Neural cell (in vitro differentiated cells): ENCODE measurements around the gene SIRT4. TPM values are rescaled to one million over a fixed set of nuclear protein-coding genes. Genes with fewer than 3 reads are reported as not detected.

Experiments used
- H2AFZ ChIP-seq: fragments of 200-600, 300-800 bp; sonication (generic), shearing (Covaris generic); 2 replicates; pipeline ENCODE4 v1.6.0; 2014; ENCODE audit warnings: low read depth, mild to moderate bottlenecking, antibody characterized with exemption, low read length, moderate library complexity
- H3F3A ChIP-seq: fragments of 200-600 bp; shearing (Covaris generic); 2 replicates; pipeline ENCODE4 v1.6.1; 2016; ENCODE audit warnings: mild to moderate bottlenecking, moderate library complexity, mixed read lengths, antibody characterized with exemption, low read length; ENCODE audit not compliant: insufficient read depth, poor library complexity, severe bottlenecking
- H3K27ac ChIP-seq: fragments of 200-600, 300-800 bp; sonication (generic), shearing (Covaris generic); 2 replicates; pipeline ENCODE4 v1.5.1; 2014; ENCODE audit warnings: mild to moderate bottlenecking, low read length, moderate library complexity
- H3K27me3 ChIP-seq: fragments of 300-800, 200-600 bp; sonication (generic), shearing (Covaris generic); 2 replicates; pipeline ENCODE4 v1.6.0; 2014; ENCODE audit warnings: mild to moderate bottlenecking, low read depth, low read length, moderate library complexity; ENCODE audit not compliant: insufficient read depth
- H3K36me3 ChIP-seq: fragments of 300-800, 200-600 bp; sonication (generic), shearing (Covaris generic); 2 replicates; pipeline ENCODE4 v1.5.1; 2014; ENCODE audit warnings: mild to moderate bottlenecking, antibody characterized with exemption, low read length, moderate library complexity; ENCODE audit not compliant: insufficient read depth
- H3K4me2 ChIP-seq: fragments of 300-800, 200-600 bp; sonication (generic), shearing (Covaris generic); 2 replicates; pipeline ENCODE4 v1.6.0; 2014; ENCODE audit warnings: mild to moderate bottlenecking, low read length
- H3K4me3 ChIP-seq: fragments of 300-800, 200-600 bp; sonication (generic), shearing (Covaris generic); 2 replicates; pipeline ENCODE4 v1.5.1; 2014; ENCODE audit warnings: mild to moderate bottlenecking, low read length, moderate library complexity
- H3K79me2 ChIP-seq: fragments of 200-600 bp; shearing (Covaris generic); replicated peaks from 2 replicates; pipeline ENCODE4 v1.6.0; 2014; ENCODE audit warnings: mild to moderate bottlenecking, low read length, moderate library complexity; ENCODE audit not compliant: insufficient read depth
- H3K9ac ChIP-seq: fragments of 300-800, 200-600 bp; sonication (generic), shearing (Covaris generic); 2 replicates; pipeline ENCODE4 v1.6.1; 2016; ENCODE audit warnings: mild to moderate bottlenecking, low read length, mixed read lengths
- H3K9me2 ChIP-seq: fragments of 200-600 bp; shearing (Covaris generic); 2 replicates; pipeline ENCODE4 v1.6.1; 2016; ENCODE audit warnings: mild to moderate bottlenecking, low read length, mixed read lengths; ENCODE audit not compliant: insufficient read depth
- H3K9me3 ChIP-seq: fragments of 200-600, 300-800 bp; sonication (generic), shearing (Covaris generic); 2 replicates; pipeline ENCODE4 v1.6.1; 2016; ENCODE audit warnings: mild to moderate bottlenecking, mixed run types, low read length, moderate library complexity, mixed read lengths
- H4K20me1 ChIP-seq: fragments of 200-600 bp; shearing (Covaris generic); 2 replicates; pipeline ENCODE4 v1.6.1; 2016; ENCODE audit warnings: mild to moderate bottlenecking, mixed run types; ENCODE audit not compliant: insufficient read depth
- EP300 ChIP-seq: fragments of 450-650 bp; conservative IDR thresholded peaks from 2 replicates; pipeline ENCODE4 v1.6.1; 2014; ENCODE audit warnings: antibody characterized with exemption, mild to moderate bottlenecking, moderate library complexity; ENCODE audit not compliant: poor library complexity, severe bottlenecking
- EZH2 ChIP-seq: fragments of 200-600, 300-800 bp; shearing (Covaris generic), sonication (generic); IDR thresholded peaks from 2 replicates; pipeline ENCODE4 v1.6.1; 2014; ENCODE audit warnings: antibody characterized with exemption, low read length, borderline replicate concordance, mild to moderate bottlenecking; ENCODE audit not compliant: insufficient read depth, poor library complexity, severe bottlenecking
- MXI1 ChIP-seq: fragments of 450-650 bp; conservative IDR thresholded peaks from 2 replicates; pipeline ENCODE4 v1.6.1; 2014; ENCODE audit warnings: antibody characterized with exemption, mild to moderate bottlenecking; ENCODE audit not compliant: poor library complexity, severe bottlenecking
- POLR2AphosphoS5 ChIP-seq: IDR thresholded peaks from 2 replicates; pipeline ENCODE4 v1.6.1; 2012
- RAD21 ChIP-seq: fragments of 450-650 bp; conservative IDR thresholded peaks from 2 replicates; pipeline ENCODE4 v1.6.1; 2014; ENCODE audit warnings: antibody characterized with exemption, mild to moderate bottlenecking, moderate library complexity
- SMC3 ChIP-seq: fragments of 450-650 bp; conservative IDR thresholded peaks from 2 replicates; pipeline ENCODE4 v1.6.1; 2014; ENCODE audit warnings: antibody characterized with exemption, mild to moderate bottlenecking, moderate library complexity; ENCODE audit not compliant: poor library complexity
- TAF1 ChIP-seq: IDR thresholded peaks from 2 replicates; pipeline ENCODE4 v1.6.1; 2012; ENCODE audit warnings: low read depth
- polyA plus RNA-seq: library from polyadenylated mRNA; depleted of rRNA; stranded (reverse); fragments of >200 nt; gene quantifications from 2 replicates; pipeline ENCODE4 v1.2.3, GENCODE V29; 2014
- TF ChIP-seq, protein P1 (sequence below): IDR thresholded peaks from 2 replicates; pipeline ENCODE4 v1.6.1; 2012; ENCODE audit warnings: borderline replicate concordance
- TF ChIP-seq, protein P2 (sequence below): fragments of 450-650 bp; IDR thresholded peaks from 2 replicates; pipeline ENCODE4 v1.5.1; 2014; ENCODE audit warnings: antibody characterized with exemption, mild to moderate bottlenecking, moderate library complexity; ENCODE audit not compliant: poor library complexity, severe bottlenecking

SIRT4 gene
- polyA plus RNA-seq, 1 donor from 2014 or later = 9.7 TPM

DNA sequence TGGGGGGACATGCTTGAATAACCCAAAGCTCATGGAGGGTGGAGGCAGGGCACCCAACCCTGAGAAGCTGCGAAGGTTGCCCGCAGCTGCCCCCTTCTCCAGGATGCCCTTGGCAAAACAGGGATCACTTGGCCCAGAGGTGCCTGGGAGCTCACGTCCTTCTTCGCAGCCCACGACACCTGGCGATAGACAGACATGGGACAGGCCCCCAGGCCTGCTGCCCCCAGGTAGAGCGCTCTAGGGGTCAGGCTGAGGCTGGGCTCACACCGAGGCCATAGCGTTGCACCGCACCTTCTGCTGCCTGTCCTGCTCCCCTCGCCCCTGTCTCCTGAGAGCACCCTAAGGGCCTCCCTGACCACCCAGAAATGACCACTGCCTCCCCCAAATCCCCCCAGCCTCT lies 45.6 kb downstream of the SIRT4 start:
- Histone ChIP-seq H3K9ac (no peak overlapping the region), H3K36me3 (no peaks in the 10 kb centered on the region), H3K27ac (no peak overlapping the region), H3K9me3 (no peaks in the 10 kb centered on the region), H3K79me2 (no peaks in the 10 kb centered on the region), H2AFZ (no peak overlapping the region), H3F3A (no peaks in the 10 kb centered on the region), H3K27me3 (no peaks in the 10 kb centered on the region), H3K4me2 (no peak overlapping the region), H3K4me3 (no peak overlapping the region), H4K20me1 (no peaks in the 10 kb centered on the region), H3K9me2 (no peaks in the 10 kb centered on the region)
- TF ChIP-seq EP300 (no peak), POLR2AphosphoS5 (no peak), MXI1 (no peak), EZH2 (no peak), SMC3 (no peak), TAF1 (no peak), RAD21 (no peak)
- TF ChIP-seq, protein P1, sequence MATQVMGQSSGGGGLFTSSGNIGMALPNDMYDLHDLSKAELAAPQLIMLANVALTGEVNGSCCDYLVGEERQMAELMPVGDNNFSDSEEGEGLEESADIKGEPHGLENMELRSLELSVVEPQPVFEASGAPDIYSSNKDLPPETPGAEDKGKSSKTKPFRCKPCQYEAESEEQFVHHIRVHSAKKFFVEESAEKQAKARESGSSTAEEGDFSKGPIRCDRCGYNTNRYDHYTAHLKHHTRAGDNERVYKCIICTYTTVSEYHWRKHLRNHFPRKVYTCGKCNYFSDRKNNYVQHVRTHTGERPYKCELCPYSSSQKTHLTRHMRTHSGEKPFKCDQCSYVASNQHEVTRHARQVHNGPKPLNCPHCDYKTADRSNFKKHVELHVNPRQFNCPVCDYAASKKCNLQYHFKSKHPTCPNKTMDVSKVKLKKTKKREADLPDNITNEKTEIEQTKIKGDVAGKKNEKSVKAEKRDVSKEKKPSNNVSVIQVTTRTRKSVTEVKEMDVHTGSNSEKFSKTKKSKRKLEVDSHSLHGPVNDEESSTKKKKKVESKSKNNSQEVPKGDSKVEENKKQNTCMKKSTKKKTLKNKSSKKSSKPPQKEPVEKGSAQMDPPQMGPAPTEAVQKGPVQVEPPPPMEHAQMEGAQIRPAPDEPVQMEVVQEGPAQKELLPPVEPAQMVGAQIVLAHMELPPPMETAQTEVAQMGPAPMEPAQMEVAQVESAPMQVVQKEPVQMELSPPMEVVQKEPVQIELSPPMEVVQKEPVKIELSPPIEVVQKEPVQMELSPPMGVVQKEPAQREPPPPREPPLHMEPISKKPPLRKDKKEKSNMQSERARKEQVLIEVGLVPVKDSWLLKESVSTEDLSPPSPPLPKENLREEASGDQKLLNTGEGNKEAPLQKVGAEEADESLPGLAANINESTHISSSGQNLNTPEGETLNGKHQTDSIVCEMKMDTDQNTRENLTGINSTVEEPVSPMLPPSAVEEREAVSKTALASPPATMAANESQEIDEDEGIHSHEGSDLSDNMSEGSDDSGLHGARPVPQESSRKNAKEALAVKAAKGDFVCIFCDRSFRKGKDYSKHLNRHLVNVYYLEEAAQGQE = no peak
- TF ChIP-seq, protein P2, sequence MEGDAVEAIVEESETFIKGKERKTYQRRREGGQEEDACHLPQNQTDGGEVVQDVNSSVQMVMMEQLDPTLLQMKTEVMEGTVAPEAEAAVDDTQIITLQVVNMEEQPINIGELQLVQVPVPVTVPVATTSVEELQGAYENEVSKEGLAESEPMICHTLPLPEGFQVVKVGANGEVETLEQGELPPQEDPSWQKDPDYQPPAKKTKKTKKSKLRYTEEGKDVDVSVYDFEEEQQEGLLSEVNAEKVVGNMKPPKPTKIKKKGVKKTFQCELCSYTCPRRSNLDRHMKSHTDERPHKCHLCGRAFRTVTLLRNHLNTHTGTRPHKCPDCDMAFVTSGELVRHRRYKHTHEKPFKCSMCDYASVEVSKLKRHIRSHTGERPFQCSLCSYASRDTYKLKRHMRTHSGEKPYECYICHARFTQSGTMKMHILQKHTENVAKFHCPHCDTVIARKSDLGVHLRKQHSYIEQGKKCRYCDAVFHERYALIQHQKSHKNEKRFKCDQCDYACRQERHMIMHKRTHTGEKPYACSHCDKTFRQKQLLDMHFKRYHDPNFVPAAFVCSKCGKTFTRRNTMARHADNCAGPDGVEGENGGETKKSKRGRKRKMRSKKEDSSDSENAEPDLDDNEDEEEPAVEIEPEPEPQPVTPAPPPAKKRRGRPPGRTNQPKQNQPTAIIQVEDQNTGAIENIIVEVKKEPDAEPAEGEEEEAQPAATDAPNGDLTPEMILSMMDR = no peak

DNA sequence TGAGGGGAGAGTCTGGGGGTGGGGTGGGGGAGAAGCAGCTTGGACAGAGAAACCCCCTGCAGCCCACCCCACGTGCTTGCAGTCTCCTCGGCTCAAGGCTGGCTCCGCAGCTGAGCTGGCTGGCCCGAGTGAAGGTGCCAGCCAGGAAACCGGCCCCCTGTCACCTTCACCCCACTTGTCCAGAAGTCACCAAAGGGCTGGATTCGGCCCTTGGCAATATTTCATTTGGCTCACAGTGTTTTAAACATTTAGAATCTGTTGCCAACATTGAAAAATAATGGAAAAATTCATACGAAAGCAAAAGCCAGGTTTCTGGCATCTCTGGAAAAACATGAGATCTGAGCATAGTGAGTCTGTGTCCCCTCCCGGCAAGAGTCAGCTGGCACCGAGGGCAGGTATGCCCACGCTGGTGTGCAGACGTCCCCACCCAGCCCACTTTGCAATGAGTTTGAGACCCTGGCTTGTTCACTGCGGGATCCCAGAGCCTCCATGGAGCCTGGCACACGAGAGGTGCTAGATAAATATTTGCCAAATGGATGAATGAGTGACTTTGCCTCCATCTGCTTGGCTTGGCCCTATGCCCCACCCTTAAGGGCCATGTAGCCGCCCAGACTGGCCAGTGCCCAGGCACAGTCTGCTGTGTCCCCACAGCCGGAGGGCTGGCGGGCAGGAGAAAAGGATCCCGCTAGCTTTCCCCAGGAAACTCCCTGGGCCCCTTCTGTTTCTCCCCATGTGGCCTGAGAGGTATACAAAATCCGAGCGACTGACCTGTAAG lies 48.6 kb downstream of the SIRT4 start:
- no peak overlapping the region for H2AFZ ChIP-seq
- no peaks in the 10 kb centered on the region for H3K79me2 ChIP-seq
- no peak overlapping the region for H3K4me2 ChIP-seq
- no peaks in the 10 kb centered on the region for H4K20me1 ChIP-seq
- H3K36me3 ChIP-seq = peaks cover 5% of the 10 kb centered on the region
- H3K27me3 ChIP-seq = no peaks in the 10 kb centered on the region
- TF ChIP-seq, protein P1 = no peak
- no peak for TF ChIP-seq EZH2
- no peak for TF ChIP-seq TAF1
- no peak for TF ChIP-seq RAD21
- TF ChIP-seq, protein P2 = no peak
- TF ChIP-seq POLR2AphosphoS5 = no peak
- no peak for TF ChIP-seq SMC3
- no peak for TF ChIP-seq EP300
- TF ChIP-seq MXI1 = no peak
- no peak overlapping the region for H3K4me3 ChIP-seq
- no peaks in the 10 kb centered on the region for H3K9me2 ChIP-seq
- no peaks in the 10 kb centered on the region for H3K9me3 ChIP-seq
- no peak overlapping the region for H3K9ac ChIP-seq
- no peak overlapping the region for H3K27ac ChIP-seq
- H3F3A ChIP-seq = no peaks in the 10 kb centered on the region
